ENCODE data around the gene APBB1.

- TF ChIP-seq YY1 (IDR thresholded peaks at IDR 0.05; ENCODE audit: insufficient read depth, insufficient read length): no peak
- TF ChIP-seq ZNF274 (IDR thresholded peaks at IDR 0.05; ENCODE audit: low read depth, low read length): no peak
Measured at GRCh38 chr11:6393989-6394670, 24.8 kb downstream of the APBB1 start.
